AG10803 (cell line): ENCODE measurements around the gene IL31.

ENCODE experiments used
- DNase-seq: peaks from one replicate; pipeline ENCODE4 v3.0.0; 2010; ENCODE audit warnings: low read depth
- H3K4me3 ChIP-seq: 2 replicates; pipeline ENCODE4 v1.5.1; 2011; ENCODE audit warnings: mild to moderate bottlenecking, low read length, control low read depth
- CTCF ChIP-seq: conservative IDR thresholded peaks from 2 replicates; pipeline ENCODE4 v1.5.1; 2011; ENCODE audit warnings: mild to moderate bottlenecking, low read length, control low read depth, inconsistent platforms

Gene IL31

GRCh38 chr12:122152754-122153153, 21.3 kb downstream of the IL31 start:
- no peak for TF ChIP-seq CTCF
- DNase-seq = no peak
- H3K4me3 ChIP-seq = no peak overlapping the region

- no peak overlapping the region for H3K4me3 ChIP-seq
- no peak for TF ChIP-seq CTCF
- no peak for DNase-seq
These were observed 23.8 kb downstream of the IL31 start for GRCh38 chr12:122150127-122150681.

GRCh38 chr12:122148657-122149056, 25.4 kb downstream of the IL31 start:
- peak; percentile 18 for DNase-seq
- TF ChIP-seq CTCF = no peak
- no peak overlapping the region for H3K4me3 ChIP-seq

GRCh38 chr12:122147514-122148290, 26.3 kb downstream of the IL31 start:
- no peak for TF ChIP-seq CTCF
- no peak overlapping the region for H3K4me3 ChIP-seq
- DNase-seq = no peak

GRCh38 chr12:122145505-122146330, 28.3 kb downstream of the IL31 start:
- no peak overlapping the region for H3K4me3 ChIP-seq
- DNase-seq = no peak
- no peak for TF ChIP-seq CTCF

GRCh38 chr12:122144885-122145284, 29.1 kb downstream of the IL31 start:
- no peak overlapping the region for H3K4me3 ChIP-seq
- no peak for DNase-seq
- no peak for TF ChIP-seq CTCF

- H3K4me3 ChIP-seq = no peak overlapping the region
- no peak for TF ChIP-seq CTCF
- DNase-seq = no peak
These were observed 31.2 kb downstream of the IL31 start for GRCh38 chr12:122142857-122143256.
